GM12878 (cell line): ENCODE measurements around the gene PRM1.

ENCODE experiments used
- MTA3 ChIP-seq: IDR thresholded peaks from 2 replicates; pipeline ENCODE4 v1.6.1; 2012; ENCODE audit warnings: low read length, inconsistent platforms, borderline replicate concordance
- MYC ChIP-seq: IDR thresholded peaks from 2 replicates; pipeline ENCODE4 v1.6.1; 2011; ENCODE audit warnings: mild to moderate bottlenecking, low read length, moderate library complexity, inconsistent platforms; ENCODE audit not compliant: insufficient read depth, insufficient replicate concordance, insufficient read length, severe bottlenecking
- YBX1 ChIP-seq: fragments of 450-650 bp; IDR thresholded peaks from 2 replicates; pipeline ENCODE4 v1.6.1; 2016; ENCODE audit warnings: antibody characterized with exemption
- TF ChIP-seq, protein P1 (sequence below): fragments of 450-650 bp; IDR thresholded peaks from 2 replicates; pipeline ENCODE4 v1.6.1; 2017; ENCODE audit warnings: antibody characterized with exemption, mild to moderate bottlenecking, moderate library complexity
- TF ChIP-seq, protein P2 (sequence below), 3 experiments: IDR thresholded peaks in 2 of 3; conservative IDR thresholded peaks in 1 of 3; 2 replicates each; pipeline ENCODE4 v1.5.1; 2011; ENCODE audit warnings: low read depth in 3 of 3, low read length in 3 of 3, mild to moderate bottlenecking in 3 of 3, control low read depth in 2 of 3, moderate library complexity in 2 of 3, inconsistent platforms in 1 of 3, mixed read lengths in 1 of 3; ENCODE audit not compliant: control insufficient read depth in 2 of 3, insufficient read depth in 1 of 3; ENCODE audit errors: extremely low read depth in 1 of 3

DNA sequence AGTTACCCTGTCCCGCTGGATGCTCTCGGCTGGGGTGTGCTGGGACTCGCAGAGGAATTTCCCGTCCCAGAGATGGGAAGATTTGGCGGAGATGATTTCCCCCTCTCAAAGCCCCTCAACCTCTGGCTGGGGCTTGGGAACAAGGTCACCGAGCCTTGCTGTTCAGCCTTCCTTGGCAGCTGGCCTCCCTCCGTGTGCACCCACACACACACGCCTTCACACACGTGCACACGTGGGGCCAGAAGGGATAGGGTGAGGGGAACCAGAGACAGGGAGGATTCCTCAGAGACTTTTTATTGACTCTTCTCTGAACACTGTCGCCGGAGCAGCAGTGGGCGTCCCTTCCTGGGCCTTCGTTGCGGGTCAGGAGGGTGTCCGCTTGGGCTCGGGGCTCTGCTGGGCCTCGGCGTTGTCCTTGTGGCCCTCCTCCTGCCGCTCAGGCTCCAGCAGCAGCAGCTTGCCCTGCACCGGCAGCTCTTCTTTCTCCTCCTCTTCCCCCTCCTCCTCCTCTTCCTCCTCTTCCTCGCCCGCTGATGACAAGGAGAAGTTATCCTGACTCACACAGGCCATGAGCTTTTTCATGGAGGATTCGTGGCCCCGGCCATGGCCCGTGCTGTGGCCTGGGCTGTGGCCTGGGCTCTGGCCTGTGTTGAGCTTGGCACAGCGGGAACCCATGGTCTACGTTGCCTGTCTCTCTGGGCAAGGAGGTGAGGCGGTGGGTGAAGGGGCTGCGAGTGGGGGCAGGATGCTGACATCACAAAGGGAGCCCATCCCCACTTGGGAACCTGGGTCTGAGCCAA, 8.0 kb downstream of the PRM1 start, which contains the start of gene PRM3:
- TF ChIP-seq MTA3 (no peak), MYC (no peak), YBX1 (no peak)
- TF ChIP-seq, protein P1, sequence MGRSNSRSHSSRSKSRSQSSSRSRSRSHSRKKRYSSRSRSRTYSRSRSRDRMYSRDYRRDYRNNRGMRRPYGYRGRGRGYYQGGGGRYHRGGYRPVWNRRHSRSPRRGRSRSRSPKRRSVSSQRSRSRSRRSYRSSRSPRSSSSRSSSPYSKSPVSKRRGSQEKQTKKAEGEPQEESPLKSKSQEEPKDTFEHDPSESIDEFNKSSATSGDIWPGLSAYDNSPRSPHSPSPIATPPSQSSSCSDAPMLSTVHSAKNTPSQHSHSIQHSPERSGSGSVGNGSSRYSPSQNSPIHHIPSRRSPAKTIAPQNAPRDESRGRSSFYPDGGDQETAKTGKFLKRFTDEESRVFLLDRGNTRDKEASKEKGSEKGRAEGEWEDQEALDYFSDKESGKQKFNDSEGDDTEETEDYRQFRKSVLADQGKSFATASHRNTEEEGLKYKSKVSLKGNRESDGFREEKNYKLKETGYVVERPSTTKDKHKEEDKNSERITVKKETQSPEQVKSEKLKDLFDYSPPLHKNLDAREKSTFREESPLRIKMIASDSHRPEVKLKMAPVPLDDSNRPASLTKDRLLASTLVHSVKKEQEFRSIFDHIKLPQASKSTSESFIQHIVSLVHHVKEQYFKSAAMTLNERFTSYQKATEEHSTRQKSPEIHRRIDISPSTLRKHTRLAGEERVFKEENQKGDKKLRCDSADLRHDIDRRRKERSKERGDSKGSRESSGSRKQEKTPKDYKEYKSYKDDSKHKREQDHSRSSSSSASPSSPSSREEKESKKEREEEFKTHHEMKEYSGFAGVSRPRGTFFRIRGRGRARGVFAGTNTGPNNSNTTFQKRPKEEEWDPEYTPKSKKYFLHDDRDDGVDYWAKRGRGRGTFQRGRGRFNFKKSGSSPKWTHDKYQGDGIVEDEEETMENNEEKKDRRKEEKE: no peak
- TF ChIP-seq, protein P2, sequence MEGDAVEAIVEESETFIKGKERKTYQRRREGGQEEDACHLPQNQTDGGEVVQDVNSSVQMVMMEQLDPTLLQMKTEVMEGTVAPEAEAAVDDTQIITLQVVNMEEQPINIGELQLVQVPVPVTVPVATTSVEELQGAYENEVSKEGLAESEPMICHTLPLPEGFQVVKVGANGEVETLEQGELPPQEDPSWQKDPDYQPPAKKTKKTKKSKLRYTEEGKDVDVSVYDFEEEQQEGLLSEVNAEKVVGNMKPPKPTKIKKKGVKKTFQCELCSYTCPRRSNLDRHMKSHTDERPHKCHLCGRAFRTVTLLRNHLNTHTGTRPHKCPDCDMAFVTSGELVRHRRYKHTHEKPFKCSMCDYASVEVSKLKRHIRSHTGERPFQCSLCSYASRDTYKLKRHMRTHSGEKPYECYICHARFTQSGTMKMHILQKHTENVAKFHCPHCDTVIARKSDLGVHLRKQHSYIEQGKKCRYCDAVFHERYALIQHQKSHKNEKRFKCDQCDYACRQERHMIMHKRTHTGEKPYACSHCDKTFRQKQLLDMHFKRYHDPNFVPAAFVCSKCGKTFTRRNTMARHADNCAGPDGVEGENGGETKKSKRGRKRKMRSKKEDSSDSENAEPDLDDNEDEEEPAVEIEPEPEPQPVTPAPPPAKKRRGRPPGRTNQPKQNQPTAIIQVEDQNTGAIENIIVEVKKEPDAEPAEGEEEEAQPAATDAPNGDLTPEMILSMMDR (IDR thresholded peaks at IDR 0.05 in 2 of 3, conservative IDR thresholded peaks at IDR 0.05 in 1 of 3; ENCODE audit: control insufficient read depth in 2 of 3, extremely low read depth in 1 of 3, insufficient read depth in 1 of 3, low read depth in 3 of 3, low read length in 3 of 3): no peak
